ENCODE measurements around the gene PDXP. TPM values are rescaled to one million over a fixed set of nuclear protein-coding genes. Genes with fewer than 3 reads are reported as not detected.
A peak's percentile ranks its signal among the peaks of the same experiment; 100 is the strongest.

Gene PDXP
- total and polyA plus RNA-seq, 2 of the 13 experiments (the other 11 are each of a cell fraction or from before 2014, with no cell fraction given), result 58.2 to 70.6 TPM

- no peak; the same call in 1 of the 2 replicates for TF ChIP-seq PHF21A (CRISPR knock-in tag; IDR thresholded peaks at IDR 0.05)
- TF ChIP-seq ZNF331 (CRISPR knock-in tag; IDR thresholded peaks at IDR 0.05), result peak; percentile 30; the same call in 1 of the 2 replicates
- no peak for TF ChIP-seq TCF7L2 (IDR thresholded peaks at IDR 0.05; ENCODE audit: low read depth, low read length)
- TF ChIP-seq EP300 (IDR thresholded peaks at IDR 0.05; ENCODE audit: low read depth in 2 of 2, low read length in 2 of 2), result no peak
- TF ChIP-seq EP300 (CRISPR knock-in tag; IDR thresholded peaks at IDR 0.05; ENCODE audit: borderline replicate concordance), result peak; percentile 38; the same call in 1 of the 2 replicates
- no peak for TF ChIP-seq NONO (IDR thresholded peaks at IDR 0.05)
- TF ChIP-seq NONO (CRISPR knock-in tag; conservative IDR thresholded peaks at IDR 0.05), result no peak
- TF ChIP-seq, protein P1, sequence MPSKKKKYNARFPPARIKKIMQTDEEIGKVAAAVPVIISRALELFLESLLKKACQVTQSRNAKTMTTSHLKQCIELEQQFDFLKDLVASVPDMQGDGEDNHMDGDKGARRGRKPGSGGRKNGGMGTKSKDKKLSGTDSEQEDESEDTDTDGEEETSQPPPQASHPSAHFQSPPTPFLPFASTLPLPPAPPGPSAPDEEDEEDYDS (CRISPR knock-in tag; IDR thresholded peaks at IDR 0.05), result 0 out of 2 replicates have a peak, but pooled peaks have one; percentile 33
- TF ChIP-seq PHF8 (CRISPR knock-in tag; IDR thresholded peaks at IDR 0.05), result peak; percentile 39; the same call in 1 of the 2 replicates
- TF ChIP-seq ZNF788 (CRISPR knock-in tag; IDR thresholded peaks at IDR 0.05; ENCODE audit: borderline replicate concordance), result peak; percentile 49; the same call in 1 of the 2 replicates
- TF ChIP-seq SP2 (CRISPR knock-in tag; IDR thresholded peaks at IDR 0.05), result no peak
- TF ChIP-seq POLR2AphosphoS5 (IDR thresholded peaks at IDR 0.05; ENCODE audit: low read depth, low read length), result no peak
- TF ChIP-seq ZFX (CRISPR knock-in tag; IDR thresholded peaks at IDR 0.05; ENCODE audit: low read depth), result peak; percentile 40; the same call in 1 of the 2 replicates
- peak; percentile 68; the same call in 1 of the 2 replicates for TF ChIP-seq SIN3A (IDR thresholded peaks at IDR 0.05; ENCODE audit: borderline replicate concordance, low read depth, low read length)
- TF ChIP-seq ZNF644 (CRISPR knock-in tag; IDR thresholded peaks at IDR 0.05; ENCODE audit: low read depth), result no peak
- TF ChIP-seq ZNF281 (CRISPR knock-in tag; IDR thresholded peaks at IDR 0.05; ENCODE audit: borderline replicate concordance), result peak; percentile 78; the same call in 1 of the 2 replicates
- TF ChIP-seq RFX3 (CRISPR knock-in tag; IDR thresholded peaks at IDR 0.05), result no peak
- 0 out of 2 replicates have a peak, but pooled peaks have one; percentile 19 for TF ChIP-seq RXRB (CRISPR knock-in tag; IDR thresholded peaks at IDR 0.05; ENCODE audit: borderline replicate concordance)
- 0 out of 2 replicates have a peak, but pooled peaks have one; percentile 22 for TF ChIP-seq NCOA2 (CRISPR knock-in tag; IDR thresholded peaks at IDR 0.05)
- TF ChIP-seq HNRNPH1 (optimal IDR thresholded peaks at IDR 0.05; ENCODE audit: low read depth, low read length), result no peak
- TF ChIP-seq CCAR2 (optimal IDR thresholded peaks at IDR 0.05; ENCODE audit: low read depth, low read length), result no peak
- TF ChIP-seq ZNF709 (CRISPR knock-in tag; IDR thresholded peaks at IDR 0.05), result 0 out of 2 replicates have a peak, but pooled peaks have one; percentile 25
- no peak; the same call in 1 of the 2 replicates for TF ChIP-seq GATAD2A (CRISPR knock-in tag; IDR thresholded peaks at IDR 0.05)
- TF ChIP-seq GABPA (IDR thresholded peaks at IDR 0.05; ENCODE audit: low read depth, low read length), result no peak
- peak; percentile 77 for TF ChIP-seq GABPA (CRISPR knock-in tag; IDR thresholded peaks at IDR 0.05; ENCODE audit: low read depth)
- no peak for TF ChIP-seq PHB2 (IDR thresholded peaks at IDR 0.05; ENCODE audit: partially characterized antibody)
- 0 out of 2 replicates have a peak, but pooled peaks have one; percentile 37 for TF ChIP-seq FOXA3 (CRISPR knock-in tag; IDR thresholded peaks at IDR 0.05)
- no peak for TF ChIP-seq NFRKB (IDR thresholded peaks at IDR 0.05)
- peak; percentile 78; the same call in 1 of the 2 replicates for TF ChIP-seq HOMEZ (CRISPR knock-in tag; IDR thresholded peaks at IDR 0.05; ENCODE audit: low read depth)
These were observed 18.4 kb downstream of the PDXP start (continued) for GRCh38 chr22:37676736-37677492.

Measured in HepG2 (cell line).